GM21528 (cell line): ENCODE data around the gene RGS6.

Experiments used
- ATAC-seq: cut with Tn5 transposase; IDR thresholded peaks from one replicate; pipeline ENCODE4 v1.9.1; 2021; ENCODE audit warnings: mild to moderate bottlenecking, moderate library complexity; ENCODE audit not compliant: unreplicated experiment, low FRiP score

The RGS6 gene

GRCh38 chr14:72594099-72594901 is 662.1 kb downstream of the RGS6 start:
- ATAC-seq: no peak

DNA sequence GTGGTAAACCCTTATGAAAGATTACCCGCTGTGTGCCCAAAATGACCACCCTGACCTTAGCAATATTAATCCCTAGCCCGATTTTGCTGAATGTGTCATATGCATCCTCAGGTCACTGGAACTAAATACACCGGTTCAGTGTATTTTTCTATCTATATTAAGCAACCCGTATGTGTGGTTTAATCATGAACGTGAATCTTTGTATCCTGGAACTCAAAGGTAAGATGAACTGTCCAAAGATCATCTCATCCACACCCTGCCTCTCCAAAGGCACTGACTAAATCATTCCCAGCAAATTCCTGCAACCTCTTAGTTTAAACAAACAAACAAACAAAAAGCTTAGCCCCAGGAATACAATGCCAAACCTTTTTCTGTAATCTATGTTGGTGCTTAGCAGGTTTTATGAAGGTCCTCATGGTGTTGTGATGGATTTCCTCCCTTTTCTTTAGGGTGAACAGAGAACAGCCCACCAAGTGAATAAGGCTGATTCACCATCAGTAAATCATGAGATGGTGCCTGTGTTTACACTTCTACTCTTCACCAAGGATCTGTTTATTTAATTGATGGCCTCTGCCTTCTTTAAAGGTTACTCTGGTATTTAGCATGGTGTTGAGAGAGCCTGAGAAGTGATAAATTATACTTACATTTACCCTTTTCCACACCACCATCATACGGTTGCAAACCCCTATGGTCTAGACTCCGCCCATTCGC is 663.1 kb downstream of the RGS6 start:
- ATAC-seq: no peak

- ATAC-seq: no peak
Observed at GRCh38 chr14:72597252-72598233, 665.3 kb downstream of the RGS6 start.

DNA sequence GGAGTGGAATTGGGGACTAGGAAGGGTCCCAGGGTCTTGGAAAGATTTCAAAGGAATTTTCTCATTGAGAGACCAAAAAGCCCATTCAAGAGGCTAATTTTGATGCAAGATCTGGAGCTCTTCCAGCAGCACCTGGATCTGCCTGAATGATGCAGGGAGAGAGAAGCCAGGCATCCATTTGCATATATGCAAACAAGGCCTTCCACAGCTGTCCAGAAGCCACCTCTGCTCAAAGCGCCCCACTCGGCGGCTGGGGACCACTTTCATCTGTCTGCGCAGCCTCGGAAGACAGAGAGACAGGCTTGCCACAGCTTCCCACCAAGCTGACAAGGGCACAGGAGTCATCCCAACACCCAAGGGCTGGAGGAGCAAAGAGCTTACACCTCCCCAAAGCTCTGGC is 666.1 kb downstream of the RGS6 start:
- ATAC-seq: no peak

- no peak for ATAC-seq
Observed at GRCh38 chr14:72599579-72600470, 667.6 kb downstream of the RGS6 start.

DNA sequence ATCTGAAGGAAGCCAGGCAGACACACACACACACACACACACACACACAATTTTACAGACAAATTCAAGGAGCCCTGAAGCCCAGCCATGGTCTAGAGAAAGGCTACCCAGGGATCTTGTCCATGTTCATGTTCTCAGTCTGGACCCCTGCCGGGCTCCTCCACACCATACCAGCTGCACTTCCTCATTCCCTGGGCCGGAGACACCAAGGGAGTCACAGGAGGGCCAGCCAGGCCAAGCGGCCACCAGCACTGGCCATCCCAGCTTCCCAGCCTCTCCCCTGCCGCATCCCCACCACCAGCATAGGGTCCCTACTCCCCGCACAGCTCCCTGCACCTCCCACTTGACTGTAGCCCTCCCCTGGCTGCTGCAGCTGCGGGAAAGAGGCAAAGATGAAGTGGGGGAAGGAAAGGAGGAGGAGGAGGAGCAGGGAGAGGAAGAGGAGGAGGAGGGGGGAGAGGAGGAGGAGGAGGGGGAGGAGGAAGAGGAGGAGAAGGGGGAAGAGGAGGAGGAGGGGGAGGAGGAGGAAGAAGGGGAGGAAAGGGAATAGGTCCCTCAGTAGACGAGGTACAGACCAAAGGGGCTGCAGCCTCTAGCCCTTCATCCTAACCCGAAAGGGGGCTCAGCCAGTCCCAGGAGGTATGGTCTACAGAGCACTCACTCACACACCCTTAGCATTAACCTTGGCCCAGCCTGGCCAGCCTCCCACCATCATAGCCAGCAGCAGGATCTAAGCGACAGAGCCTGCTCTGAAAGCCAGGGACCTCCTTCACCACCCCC is 668.5 kb downstream of the RGS6 start:
- ATAC-seq: no peak

DNA sequence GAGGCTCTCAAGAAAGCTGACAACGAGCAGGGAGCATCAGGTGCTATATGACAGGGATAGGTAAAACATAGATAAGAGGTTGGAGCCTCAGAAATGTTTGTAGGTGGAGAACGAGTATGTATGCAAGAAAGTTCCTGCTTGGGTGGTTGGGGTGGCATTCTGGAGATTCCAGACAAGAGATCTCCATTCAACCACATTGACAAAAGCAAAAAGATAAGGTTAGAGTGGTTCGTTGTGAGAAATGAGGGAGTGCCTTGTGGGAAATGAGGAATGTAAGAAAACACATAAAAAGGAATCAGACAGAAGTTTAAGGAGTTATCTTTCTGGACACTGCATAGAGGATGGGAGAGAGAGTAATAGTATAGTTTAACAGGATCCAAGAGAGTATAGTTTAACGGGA is 671.4 kb downstream of the RGS6 start:
- ATAC-seq: no peak

DNA sequence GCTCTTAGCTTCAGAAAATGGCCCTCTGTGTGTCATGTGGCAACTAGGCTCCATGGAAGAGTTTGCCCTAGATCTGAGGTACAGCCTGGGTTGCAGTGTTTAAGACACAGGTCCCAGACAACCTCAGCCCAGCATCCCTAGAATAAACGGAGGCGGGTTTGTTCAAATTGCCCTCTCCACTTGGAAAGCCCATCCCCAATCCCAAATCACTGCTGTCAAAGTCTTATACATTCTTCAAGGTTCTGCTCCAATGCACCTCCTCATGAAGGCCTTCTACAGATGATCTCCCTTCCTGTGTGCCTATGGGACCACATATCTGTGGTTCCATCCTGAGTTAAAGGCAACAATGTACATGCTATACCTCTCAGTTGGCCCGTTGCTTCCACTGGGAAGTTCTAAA is 671.9 kb downstream of the RGS6 start:
- ATAC-seq: no peak

DNA sequence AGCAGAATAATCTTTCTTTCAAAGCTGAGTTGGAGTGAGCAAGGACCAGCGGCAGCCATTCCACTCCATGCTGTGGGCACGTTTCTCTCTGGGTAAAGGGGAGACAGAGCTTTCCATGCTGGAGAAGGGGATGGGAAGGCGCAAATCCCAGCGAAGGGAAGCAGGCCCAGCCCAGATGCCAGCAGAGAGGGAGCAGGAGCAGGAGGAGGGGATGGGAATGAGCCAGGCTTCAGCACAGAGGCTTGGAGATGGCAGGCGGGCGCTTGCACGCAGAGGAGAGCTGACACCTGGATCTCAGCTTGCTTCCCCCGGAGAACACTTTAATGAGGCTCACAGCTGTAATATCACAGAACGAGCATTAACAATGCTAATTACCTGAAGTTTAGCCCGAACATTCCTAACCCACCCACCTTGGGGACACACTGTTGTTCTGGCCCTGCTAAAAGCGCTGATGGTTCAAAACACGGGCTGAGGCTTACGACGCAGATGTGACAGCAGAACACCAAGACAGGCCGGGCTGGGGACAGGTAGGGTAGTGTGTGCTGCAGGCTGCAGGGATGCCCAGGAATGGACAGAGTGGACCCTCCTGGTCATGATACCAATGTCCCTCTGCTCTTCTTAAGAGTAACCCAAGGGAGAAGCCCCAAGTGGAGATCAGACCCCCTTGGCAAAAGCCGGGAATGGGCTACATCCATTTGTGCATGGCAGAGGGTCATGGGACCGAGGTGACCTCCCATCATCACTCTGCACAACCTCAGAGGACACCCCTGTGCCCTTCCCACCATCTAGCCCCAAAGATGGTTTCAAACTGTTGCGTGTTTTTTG is 673.1 kb downstream of the RGS6 start:
- ATAC-seq: no peak

DNA sequence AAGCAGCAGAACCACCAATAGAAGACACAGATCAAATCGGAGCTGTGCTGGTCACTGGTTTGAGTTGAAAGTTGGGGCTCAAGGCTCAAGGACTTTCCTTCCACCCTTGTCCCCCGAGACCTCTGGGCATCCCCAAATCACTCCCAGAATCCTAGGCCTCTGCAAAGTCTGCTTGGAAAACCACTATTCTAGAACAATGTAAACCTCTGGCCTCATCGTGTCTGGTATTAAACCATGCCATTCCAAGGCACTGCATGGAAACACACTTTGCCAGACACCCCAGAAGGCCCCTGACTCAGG is 673.6 kb downstream of the RGS6 start:
- no peak for ATAC-seq

GRCh38 chr14:72606879-72607278 is 674.6 kb downstream of the RGS6 start:
- no peak for ATAC-seq

DNA sequence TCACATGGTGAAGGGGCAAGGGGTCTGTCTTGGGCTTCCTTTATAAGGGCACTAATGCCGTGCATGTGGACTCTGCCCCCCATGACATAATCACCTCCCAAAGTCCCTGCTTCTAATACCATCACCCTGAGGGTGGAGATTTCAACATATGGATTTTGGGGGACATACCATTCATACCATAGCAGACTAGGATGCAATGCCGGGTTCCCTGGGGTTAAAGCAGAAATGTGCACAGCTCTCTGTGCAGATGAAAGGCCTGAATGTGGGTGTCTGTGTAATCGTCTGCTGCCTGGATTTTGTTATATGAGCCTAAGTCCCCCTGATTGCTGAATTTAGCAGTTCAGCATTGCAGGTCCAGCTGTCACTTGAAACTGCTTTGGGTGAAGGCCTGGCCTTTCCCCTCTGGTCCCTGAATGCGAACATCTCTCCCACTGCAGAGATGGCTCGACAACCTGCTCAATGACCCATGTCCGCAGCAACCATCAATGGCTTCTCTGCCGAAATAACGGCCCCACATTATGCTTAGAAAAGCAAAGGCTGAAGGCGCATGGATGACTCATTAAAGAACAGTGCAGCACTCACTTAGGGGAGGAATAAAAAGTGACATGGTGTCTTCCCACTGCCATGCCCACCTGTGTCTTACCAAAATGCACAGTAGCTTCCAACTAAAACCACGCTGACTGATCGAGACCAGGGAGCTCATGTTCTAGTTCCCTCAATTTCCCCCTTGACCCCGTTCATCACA is 675.3 kb downstream of the RGS6 start:
- no peak for ATAC-seq

GRCh38 chr14:72608391-72609204 is 676.4 kb downstream of the RGS6 start:
- no peak for ATAC-seq

DNA sequence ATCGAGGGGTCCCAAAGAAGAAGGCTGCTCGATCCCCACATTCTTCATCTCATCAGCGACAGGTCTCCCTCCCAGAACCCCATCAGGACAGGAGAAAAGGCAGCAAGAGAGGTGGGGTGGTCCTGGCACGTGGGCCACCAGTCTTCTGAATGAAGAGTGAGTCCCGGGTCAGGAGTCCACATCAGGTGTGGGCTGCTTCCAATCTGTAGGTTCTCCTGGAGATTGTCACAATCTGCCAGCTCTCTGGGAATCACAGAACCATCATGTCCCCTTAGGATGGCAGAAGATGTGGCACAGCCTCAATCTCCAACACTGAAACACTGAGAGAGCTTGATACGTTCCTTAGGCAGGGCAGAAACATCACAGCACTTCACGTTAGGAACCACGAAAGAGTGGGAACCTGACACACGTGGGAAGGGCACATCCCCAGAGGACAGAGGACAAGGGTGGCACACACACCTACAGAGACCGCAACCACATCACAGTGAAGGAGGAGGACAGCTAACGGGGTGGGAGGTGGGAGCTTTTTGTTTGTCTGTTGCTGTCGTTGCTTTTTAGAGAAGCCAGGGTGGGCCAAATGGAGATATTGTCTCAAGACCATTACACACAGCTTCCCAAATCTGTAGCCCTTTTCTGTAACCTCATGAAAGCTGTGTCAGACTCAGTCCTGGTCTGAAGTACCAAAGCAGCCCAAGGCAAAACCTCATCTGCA is 677.1 kb downstream of the RGS6 start:
- no peak for ATAC-seq

DNA sequence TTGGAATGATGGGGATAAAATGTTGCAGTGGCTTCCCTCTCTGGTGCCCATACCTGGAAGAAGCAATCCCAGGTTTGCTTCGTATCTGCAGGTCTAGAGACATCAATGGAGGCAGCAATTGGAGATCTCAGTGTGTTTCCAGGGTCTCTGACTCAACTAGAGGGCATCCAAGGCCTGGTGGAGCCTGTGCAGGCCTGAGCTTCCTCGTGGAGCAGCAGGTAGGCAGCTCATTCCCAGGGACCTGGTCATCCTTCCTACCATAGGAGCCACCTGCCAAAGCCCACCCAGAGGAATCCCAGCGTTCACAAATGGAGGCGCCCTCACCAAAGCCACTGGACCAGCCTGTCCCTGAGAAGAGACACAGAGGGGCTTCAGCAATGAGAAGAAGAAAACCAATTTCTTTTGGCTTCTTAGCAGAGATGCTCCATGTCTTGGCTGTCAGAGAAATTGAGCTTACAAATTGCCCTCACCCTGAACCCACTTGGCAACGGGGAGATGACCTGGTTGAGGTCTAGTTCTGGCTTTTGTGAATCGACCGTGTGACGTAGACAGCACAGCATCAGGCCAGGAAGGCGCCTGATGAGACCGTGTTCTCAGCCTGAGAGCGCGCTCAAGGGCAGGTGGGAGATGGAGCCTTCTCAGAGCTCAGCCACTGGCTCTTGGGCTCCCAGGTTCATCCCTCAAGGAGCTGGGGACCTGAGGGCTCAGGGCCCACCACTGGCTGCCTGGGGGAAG is 678.0 kb downstream of the RGS6 start:
- no peak for ATAC-seq

DNA sequence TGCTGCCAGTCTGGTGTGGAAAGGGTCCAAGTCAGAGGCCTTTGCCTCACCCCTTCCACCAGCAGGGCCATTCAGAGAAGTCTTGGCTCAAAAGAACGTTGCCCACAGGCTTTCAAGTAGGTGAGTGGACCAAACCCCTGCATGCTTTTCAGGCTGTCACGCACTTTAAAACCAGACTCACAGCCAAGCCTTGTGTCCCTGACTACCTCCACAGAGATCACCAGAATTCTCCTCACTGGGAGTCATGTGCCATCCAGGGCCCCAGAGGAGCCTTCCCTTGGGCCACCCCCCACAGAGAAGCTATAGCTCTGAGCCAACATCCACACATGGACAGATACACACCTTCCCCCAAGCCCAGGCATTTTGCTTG is 678.6 kb downstream of the RGS6 start:
- no peak for ATAC-seq
